ENCODE results near the gene SERP2. TPM values are rescaled to one million over a fixed set of nuclear protein-coding genes. Genes with fewer than 3 reads are reported as not detected.

Gene SERP2
- total and polyA plus RNA-seq, 2 of the 13 experiments (the other 11 are each of a cell fraction or from before 2014, with no cell fraction given), result not detected

- no peak; the same call in 1 of the 2 replicates for TF ChIP-seq ZC3H4 (CRISPR knock-in tag; IDR thresholded peaks at IDR 0.05; ENCODE audit: borderline replicate concordance)
- TF ChIP-seq CENPT (CRISPR knock-in tag; IDR thresholded peaks at IDR 0.05; ENCODE audit: low read depth), result no peak
- TF ChIP-seq ZNF205 (CRISPR knock-in tag; IDR thresholded peaks at IDR 0.05), result peak; percentile 68; the same call in 1 of the 2 replicates
- no peak for TF ChIP-seq TRIM22 (IDR thresholded peaks at IDR 0.05)
- TF ChIP-seq ZNF124 (CRISPR knock-in tag; IDR thresholded peaks at IDR 0.05), result no peak
- no peak for TF ChIP-seq AHR (CRISPR knock-in tag; IDR thresholded peaks at IDR 0.05)
- peak; percentile 31; the same call in 1 of the 2 replicates for TF ChIP-seq NCOR1 (IDR thresholded peaks at IDR 0.05; ENCODE audit: borderline replicate concordance, low read length)
- no peak for TF ChIP-seq ZNF75D (CRISPR knock-in tag; IDR thresholded peaks at IDR 0.05; ENCODE audit: borderline replicate concordance)
- peak; percentile 45; the same call in 1 of the 2 replicates for TF ChIP-seq HINFP (CRISPR knock-in tag; IDR thresholded peaks at IDR 0.05; ENCODE audit: low read depth)
- no peak for TF ChIP-seq ZNF34 (CRISPR knock-in tag; IDR thresholded peaks at IDR 0.05; ENCODE audit: borderline replicate concordance)
- TF ChIP-seq ZNF331 (CRISPR knock-in tag; IDR thresholded peaks at IDR 0.05), result peak; percentile 84
- TF ChIP-seq ZNF761 (CRISPR knock-in tag; conservative IDR thresholded peaks at IDR 0.05), result 0 out of 2 replicates have a peak, but pooled peaks have one; percentile 32
- no peak for TF ChIP-seq ATF5 (CRISPR knock-in tag; IDR thresholded peaks at IDR 0.05; ENCODE audit: low read depth)
- TF ChIP-seq TCF12 (IDR thresholded peaks at IDR 0.05), result no peak
- TF ChIP-seq TCF12 (CRISPR knock-in tag; IDR thresholded peaks at IDR 0.05), result no peak
- no peak for TF ChIP-seq GABPA (IDR thresholded peaks at IDR 0.05; ENCODE audit: low read depth, low read length)
- no peak for TF ChIP-seq GABPA (CRISPR knock-in tag; IDR thresholded peaks at IDR 0.05; ENCODE audit: low read depth)
- TF ChIP-seq PATZ1 (CRISPR knock-in tag; IDR thresholded peaks at IDR 0.05), result peak; percentile 97
- TF ChIP-seq TFAP4 (IDR thresholded peaks at IDR 0.05; ENCODE audit: borderline replicate concordance, low read depth), result peak; percentile 86; the same call in 1 of the 2 replicates
- peak; percentile 84 for TF ChIP-seq HOMEZ (CRISPR knock-in tag; IDR thresholded peaks at IDR 0.05; ENCODE audit: low read depth)
- TF ChIP-seq ZFP1 (CRISPR knock-in tag; IDR thresholded peaks at IDR 0.05), result peak; percentile 59; the same call in 1 of the 2 replicates
- no peak for TF ChIP-seq ZNF343 (CRISPR knock-in tag; IDR thresholded peaks at IDR 0.05)
Observed at GRCh38 chr13:44404261-44405132, 30.9 kb downstream of the SERP2 start (continued).

Data from HepG2 (cell line).